HepG2 (cell line): ENCODE results near the gene HOXC9. TPM values are rescaled to one million over a fixed set of nuclear protein-coding genes. Genes with fewer than 3 reads are reported as not detected.

Experiments
- ATAC-seq: fragments of 200-7000 bp; cut with Tn5 transposase; 3 replicates; pipeline ENCODE4 v1.9.1; 2020; ENCODE audit warnings: mild to moderate bottlenecking, moderate library complexity
- BruUV-seq: library from RNA; stranded (reverse); fragments of 400-500 nt; replicated peaks from 2 replicates; lab custom pipeline; 2021; lab: Mats Ljungman, UMichigan
- CTCF ChIA-PET: fragments of 300-600 bp; formaldehyde crosslinking; extraction: SDS; loops from one replicate; lab custom pipeline; 2021; ENCODE audit warnings: low total read pairs, inconsistent platforms, low intra/inter-chr PET ratio; lab: Yijun Ruan, JAX
- POLR2A ChIA-PET: fragments of 350-600 bp; sonication (Branson Sonifier 250); formaldehyde crosslinking; loops from one replicate; lab custom pipeline; 2020; ENCODE audit warnings: antibody characterized with exemption, inconsistent platforms; lab: Yijun Ruan, JAX
- DNase-seq: peaks from one replicate; pipeline ENCODE4 v3.0.0-alpha.2; 2015; ENCODE audit warnings: low spot score
- FAIRE-seq: peaks from 3 replicates; lab custom pipeline; 2011; peaks lifted over from hg19 to GRCh38; lab: Jason Lieb, UNC
- H2AFZ ChIP-seq: one replicate; pipeline ENCODE4 v1.6.1; 2011; ENCODE audit warnings: low read length, inconsistent platforms
- H3K27ac ChIP-seq: fragments of 300-600 bp; 3 replicates; pipeline ENCODE4 v1.8.0; 2011; ENCODE audit warnings: mixed run types, mild to moderate bottlenecking, mixed read lengths, low read length, inconsistent platforms; ENCODE audit not compliant: insufficient read depth; ENCODE audit errors: extremely low read length
- H3K27me3 ChIP-seq, 2 experiments: fragments of 200-600 bp in 1 of 2; 2 replicates in 1 of 2; 3 replicates in 1 of 2; pipeline versions ENCODE4 v1.6.0 to v1.8.0; 2011; ENCODE audit warnings: low read length in 2 of 2, mild to moderate bottlenecking in 2 of 2, moderate library complexity in 2 of 2, inconsistent platforms in 1 of 2; ENCODE audit not compliant: insufficient read depth in 2 of 2, control insufficient read depth in 1 of 2
- H3K36me3 ChIP-seq, 2 experiments: fragments of 200-600 bp in 1 of 2; replicated peaks in 1 of 2; 2 replicates in 1 of 2; 3 replicates in 1 of 2; pipeline versions ENCODE4 v1.5.1 to v1.8.0; 2011; ENCODE audit warnings: low read length in 2 of 2, inconsistent platforms in 1 of 2; ENCODE audit not compliant: insufficient read depth in 2 of 2, control insufficient read depth in 1 of 2
- H3K4me1 ChIP-seq: 2 replicates; pipeline ENCODE4 v1.5.1; 2012; ENCODE audit warnings: low read length, inconsistent platforms; ENCODE audit not compliant: insufficient read depth
- H3K4me2 ChIP-seq: 2 replicates; pipeline ENCODE4 v1.6.0; 2011; ENCODE audit warnings: low read depth, low read length, inconsistent platforms
- H3K4me3 ChIP-seq, 3 experiments: fragments of 200-600 bp in 1 of 3; sonication (generic), shearing (Covaris generic) in 1 of 3; replicated peaks in 1 of 3; 2 replicates each; pipeline ENCODE4 v1.5.1; 2011 to 2016; ENCODE audit warnings: low read length in 3 of 3, inconsistent platforms in 2 of 3, low read depth in 2 of 3, mild to moderate bottlenecking in 2 of 3, control low read depth in 1 of 3, mixed read lengths in 1 of 3; ENCODE audit not compliant: insufficient read depth in 1 of 3
- H3K79me2 ChIP-seq: one replicate; pipeline ENCODE4 v1.6.1; 2011; ENCODE audit warnings: low read length, inconsistent platforms; ENCODE audit not compliant: insufficient read depth
- H3K9ac ChIP-seq: 2 replicates; pipeline ENCODE4 v1.6.0; 2011; ENCODE audit warnings: mild to moderate bottlenecking, low read depth, low read length, inconsistent platforms; ENCODE audit not compliant: insufficient read depth
- H3K9me3 ChIP-seq: 2 replicates; pipeline ENCODE4 v1.5.1; 2012; ENCODE audit warnings: mild to moderate bottlenecking, low read length
- H4K20me1 ChIP-seq: 2 replicates; pipeline ENCODE4 v1.6.0; 2011; ENCODE audit warnings: inconsistent platforms, mild to moderate bottlenecking, low read length, moderate library complexity; ENCODE audit not compliant: insufficient read depth
- HDAC1 ChIP-seq: sonication (generic); formaldehyde crosslinking; IDR thresholded peaks from 2 replicates; pipeline ENCODE4 v1.5.1; 2020; ENCODE audit warnings: mild to moderate bottlenecking, missing genetic modification reagents
- KDM6A ChIP-seq: IDR thresholded peaks from 2 replicates; pipeline ENCODE4 v1.6.1; 2016; ENCODE audit warnings: low read depth
- KMT2A ChIP-seq: sonication (generic); formaldehyde crosslinking; IDR thresholded peaks from 2 replicates; pipeline ENCODE4 v1.4.0; 2020; ENCODE audit warnings: missing genetic modification reagents
- MXD3 ChIP-seq: IDR thresholded peaks from 2 replicates; pipeline ENCODE4 v1.6.1; 2016; ENCODE audit warnings: mild to moderate bottlenecking, missing biosample characterization, missing genetic modification reagents
- POGZ ChIP-seq: sonication (generic); formaldehyde crosslinking; IDR thresholded peaks from 2 replicates; pipeline ENCODE4 v1.4.0; 2020; ENCODE audit warnings: mild to moderate bottlenecking, missing genetic modification reagents
- RXRA ChIP-seq: sonication (generic); formaldehyde crosslinking; IDR thresholded peaks from 2 replicates; pipeline ENCODE4 v1.5.1; 2020; ENCODE audit warnings: missing genetic modification reagents
- SPEN ChIP-seq: sonication (generic); formaldehyde crosslinking; IDR thresholded peaks from 2 replicates; pipeline ENCODE4 v1.5.1; 2020; ENCODE audit warnings: low read depth, mild to moderate bottlenecking, missing genetic modification reagents
- ZNF280D ChIP-seq: sonication (generic); formaldehyde crosslinking; IDR thresholded peaks from 2 replicates; pipeline ENCODE4 v1.5.1; 2020; ENCODE audit warnings: mild to moderate bottlenecking, missing genetic modification reagents
- ZNF7 ChIP-seq: IDR thresholded peaks from 2 replicates; pipeline ENCODE4 v1.6.1; 2016; ENCODE audit warnings: missing biosample characterization, missing genetic modification reagents
- ZNF75D ChIP-seq: sonication (generic); formaldehyde crosslinking; IDR thresholded peaks from 2 replicates; pipeline ENCODE4 v1.8.1; 2023; ENCODE audit warnings: missing genetic modification reagents, mild to moderate bottlenecking, borderline replicate concordance
- WGBS: methylation state at CpG from one replicate; pipeline ENCODE4 v1.1.6; 2017; ENCODE audit warnings: low lambda C conversion rate; 5-methylcytosine and 5-hydroxymethylcytosine counted together
- in situ Hi-C: cut with HindIII; loops from 2 replicates; pipeline ENCODE4 v1.10.0; 2017; ENCODE audit warnings: low pct_unique_long_range_greater_than_20kb; ENCODE audit not compliant: extremely low pct_ligation_motif_present
- intact Hi-C: fragments of 100-400 bp; cut with micrococcal nuclease; formaldehyde crosslinking; loops from one replicate; pipeline ENCODE4 v1.10.0; 2022; ENCODE audit not compliant: unreplicated experiment
- polyA plus RNA-seq, 8 experiments: library from polyadenylated mRNA; depleted of rRNA in 3 of 8; stranded (reverse) in 7 of 8; unstranded in 1 of 8; fragments of >200 nt; fragmentation: Illumina TruSeq in 4 of 8; extraction: Trizol in 4 of 8; gene quantifications; 2 replicates each; pipeline versions ENCODE4 v1.2.1 to v1.2.3, GENCODE V29; 2011 to 2016; ENCODE audit warnings: low read depth in 4 of 8, missing spikeins in 1 of 8, mixed read lengths in 1 of 8; ENCODE audit not compliant: insufficient read depth in 1 of 8
- total RNA-seq, 5 experiments: library from RNA; depleted of rRNA; stranded (reverse); fragments of >200 nt; fragmentation: Illumina TruSeq; extraction: Trizol; gene quantifications; 2 replicates each; pipeline ENCODE4 v1.2.3, GENCODE V29; 2016; ENCODE audit warnings: low read depth in 1 of 5
- TF ChIP-seq, protein P1 (sequence below): sonication (generic); formaldehyde crosslinking; IDR thresholded peaks from 2 replicates; pipeline ENCODE4 v1.4.0; 2020; ENCODE audit warnings: missing genetic modification reagents, mild to moderate bottlenecking, borderline replicate concordance
- TF ChIP-seq, protein P2 (sequence below): sonication (generic); formaldehyde crosslinking; IDR thresholded peaks from 2 replicates; pipeline ENCODE4 v1.5.0; 2020; ENCODE audit warnings: mild to moderate bottlenecking, missing genetic modification reagents
- TF ChIP-seq, protein P3 (sequence below): sonication (generic); formaldehyde crosslinking; conservative IDR thresholded peaks from 2 replicates; pipeline ENCODE4 v1.5.0; 2020; ENCODE audit warnings: missing genetic modification reagents

Gene HOXC9
- total and polyA plus RNA-seq, 2 of the 13 experiments (the other 11 are each of a cell fraction or from before 2014, with no cell fraction given): 0.11 to 1.1 TPM

GRCh38 chr12:53959314-53959713, 40.6 kb upstream of the HOXC9 start:
- Histone ChIP-seq H3K27me3 (peaks cover 22 to 94% of the 10 kb centered on the region in 2 experiments), H3K4me1 (no peaks in the 10 kb centered on the region)

More at GRCh38 chr12:53959314-53959713, 40.6 kb upstream of the HOXC9 start:
- Histone ChIP-seq H4K20me1 (no peaks in the 10 kb centered on the region), H3K9me3 (no peaks in the 10 kb centered on the region), H3K79me2 (no peaks in the 10 kb centered on the region), H3K27ac (no peak overlapping the region), H2AFZ (no peak overlapping the region), H3K9ac (no peak overlapping the region), H3K36me3 (no peaks in the 10 kb centered on the region), H3K4me3 (no peak overlapping the region), H3K4me2 (no peak overlapping the region)
- in situ Hi-C loops (no loop called here), intact Hi-C loops (no loop called here)
- WGBS: 0% methylated on average over 3 of the region's 4 CpGs
- ChIA-PET CTCF (no interaction called here), POLR2A (no interaction called here)
- no peak for TF ChIP-seq KDM6A (CRISPR knock-in tag)
- TF ChIP-seq MXD3 (CRISPR knock-in tag): no peak
- TF ChIP-seq RXRA (CRISPR knock-in tag): no peak
- TF ChIP-seq POGZ (CRISPR knock-in tag): no peak
- no peak for TF ChIP-seq ZNF7
- no peak for TF ChIP-seq KMT2A
- TF ChIP-seq, protein P1, sequence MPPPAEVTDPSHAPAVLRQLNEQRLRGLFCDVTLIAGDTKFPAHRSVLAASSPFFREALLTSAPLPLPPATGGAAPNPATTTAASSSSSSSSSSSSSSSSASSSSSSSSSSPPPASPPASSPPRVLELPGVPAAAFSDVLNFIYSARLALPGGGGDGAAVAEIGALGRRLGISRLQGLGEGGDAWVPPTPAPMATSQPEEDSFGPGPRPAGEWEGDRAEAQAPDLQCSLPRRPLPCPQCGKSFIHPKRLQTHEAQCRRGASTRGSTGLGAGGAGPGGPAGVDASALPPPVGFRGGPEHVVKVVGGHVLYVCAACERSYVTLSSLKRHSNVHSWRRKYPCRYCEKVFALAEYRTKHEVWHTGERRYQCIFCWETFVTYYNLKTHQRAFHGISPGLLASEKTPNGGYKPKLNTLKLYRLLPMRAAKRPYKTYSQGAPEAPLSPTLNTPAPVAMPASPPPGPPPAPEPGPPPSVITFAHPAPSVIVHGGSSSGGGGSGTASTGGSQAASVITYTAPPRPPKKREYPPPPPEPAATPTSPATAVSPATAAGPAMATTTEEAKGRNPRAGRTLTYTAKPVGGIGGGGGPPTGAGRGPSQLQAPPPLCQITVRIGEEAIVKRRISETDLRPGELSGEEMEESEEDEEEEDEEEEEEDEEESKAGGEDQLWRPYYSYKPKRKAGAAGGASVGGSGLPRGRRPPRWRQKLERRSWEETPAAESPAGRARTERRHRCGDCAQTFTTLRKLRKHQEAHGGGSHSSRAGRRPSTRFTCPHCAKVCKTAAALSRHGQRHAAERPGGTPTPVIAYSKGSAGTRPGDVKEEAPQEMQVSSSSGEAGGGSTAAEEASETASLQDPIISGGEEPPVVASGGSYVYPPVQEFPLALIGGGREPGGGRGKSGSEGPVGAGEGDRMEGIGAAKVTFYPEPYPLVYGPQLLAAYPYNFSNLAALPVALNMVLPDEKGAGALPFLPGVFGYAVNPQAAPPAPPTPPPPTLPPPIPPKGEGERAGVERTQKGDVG (CRISPR knock-in tag): no peak
- no peak for TF ChIP-seq ZNF75D
- TF ChIP-seq, protein P2, sequence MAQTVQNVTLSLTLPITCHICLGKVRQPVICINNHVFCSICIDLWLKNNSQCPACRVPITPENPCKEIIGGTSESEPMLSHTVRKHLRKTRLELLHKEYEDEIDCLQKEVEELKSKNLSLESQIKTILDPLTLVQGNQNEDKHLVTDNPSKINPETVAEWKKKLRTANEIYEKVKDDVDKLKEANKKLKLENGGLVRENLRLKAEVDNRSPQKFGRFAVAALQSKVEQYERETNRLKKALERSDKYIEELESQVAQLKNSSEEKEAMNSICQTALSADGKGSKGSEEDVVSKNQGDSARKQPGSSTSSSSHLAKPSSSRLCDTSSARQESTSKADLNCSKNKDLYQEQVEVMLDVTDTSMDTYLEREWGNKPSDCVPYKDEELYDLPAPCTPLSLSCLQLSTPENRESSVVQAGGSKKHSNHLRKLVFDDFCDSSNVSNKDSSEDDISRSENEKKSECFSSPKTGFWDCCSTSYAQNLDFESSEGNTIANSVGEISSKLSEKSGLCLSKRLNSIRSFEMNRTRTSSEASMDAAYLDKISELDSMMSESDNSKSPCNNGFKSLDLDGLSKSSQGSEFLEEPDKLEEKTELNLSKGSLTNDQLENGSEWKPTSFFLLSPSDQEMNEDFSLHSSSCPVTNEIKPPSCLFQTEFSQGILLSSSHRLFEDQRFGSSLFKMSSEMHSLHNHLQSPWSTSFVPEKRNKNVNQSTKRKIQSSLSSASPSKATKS (CRISPR knock-in tag): no peak
- TF ChIP-seq, protein P3, sequence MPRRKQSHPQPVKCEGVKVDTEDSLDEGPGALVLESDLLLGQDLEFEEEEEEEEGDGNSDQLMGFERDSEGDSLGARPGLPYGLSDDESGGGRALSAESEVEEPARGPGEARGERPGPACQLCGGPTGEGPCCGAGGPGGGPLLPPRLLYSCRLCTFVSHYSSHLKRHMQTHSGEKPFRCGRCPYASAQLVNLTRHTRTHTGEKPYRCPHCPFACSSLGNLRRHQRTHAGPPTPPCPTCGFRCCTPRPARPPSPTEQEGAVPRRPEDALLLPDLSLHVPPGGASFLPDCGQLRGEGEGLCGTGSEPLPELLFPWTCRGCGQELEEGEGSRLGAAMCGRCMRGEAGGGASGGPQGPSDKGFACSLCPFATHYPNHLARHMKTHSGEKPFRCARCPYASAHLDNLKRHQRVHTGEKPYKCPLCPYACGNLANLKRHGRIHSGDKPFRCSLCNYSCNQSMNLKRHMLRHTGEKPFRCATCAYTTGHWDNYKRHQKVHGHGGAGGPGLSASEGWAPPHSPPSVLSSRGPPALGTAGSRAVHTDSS (CRISPR knock-in tag): no peak
- TF ChIP-seq ZNF280D (CRISPR knock-in tag): no peak
- TF ChIP-seq HDAC1 (CRISPR knock-in tag): no peak
- no peak for TF ChIP-seq SPEN (CRISPR knock-in tag)
- FAIRE-seq (no peak), DNase-seq (no peak), ATAC-seq (no peak)
- no TSS peak for BruUV-seq
